GM12878 (cell line): Measurements from ENCODE around the gene SIN3B. TPM values are rescaled to one million over a fixed set of nuclear protein-coding genes. Genes with fewer than 3 reads are reported as not detected.

Experiments
- ATAC-seq: fragments of 200-7000 bp; cut with Tn5 transposase; 3 replicates; pipeline ENCODE4 v1.9.1; 2020; ENCODE audit warnings: mild to moderate bottlenecking, moderate library complexity
- BruUV-seq: library from RNA; stranded (reverse); fragments of 400-500 nt; replicated peaks from 2 replicates; lab custom pipeline; 2021; lab: Mats Ljungman, UMichigan
- CTCF ChIA-PET: fragments of 300-600 bp; sonication (Branson Sonifier 250); formaldehyde crosslinking; extraction: SDS; loops from one replicate; lab custom pipeline; 2021; ENCODE audit warnings: inconsistent platforms; lab: Yijun Ruan, JAX
- POLR2A ChIA-PET: fragments of 350-600 bp; formaldehyde crosslinking; extraction: SDS; loops from one replicate; lab custom pipeline; 2021; ENCODE audit warnings: inconsistent platforms; lab: Charles Lee
- RAD21 ChIA-PET: fragments of 300-600 bp; sonication (Branson Sonifier 250); formaldehyde crosslinking; loops from one replicate; lab custom pipeline; 2023; ENCODE audit warnings: antibody characterized with exemption; ENCODE audit not compliant: unreplicated experiment; lab: Charles Lee
- SMC1A ChIA-PET: fragments of 300-600 bp; sonication (Branson Sonifier 250); formaldehyde crosslinking; loops from one replicate; lab custom pipeline; 2023; ENCODE audit not compliant: unreplicated experiment, uncharacterized antibody; lab: Charles Lee
- DNase-seq: peaks from one replicate; pipeline ENCODE4 v3.0.0-alpha.2; 2011; ENCODE audit warnings: low read depth, low spot score
- FAIRE-seq: peaks from 3 replicates; lab custom pipeline; 2011; peaks lifted over from hg19 to GRCh38; lab: Jason Lieb, UNC
- H2AFZ ChIP-seq: 2 replicates; pipeline ENCODE4 v1.6.0; 2011; ENCODE audit warnings: low read depth, low read length, control low read depth; ENCODE audit not compliant: control insufficient read depth
- H3K27ac ChIP-seq: 2 replicates; pipeline ENCODE4 v1.5.1; 2011; ENCODE audit warnings: control low read depth; ENCODE audit not compliant: control insufficient read depth, insufficient read depth
- H3K27me3 ChIP-seq, 2 experiments: replicated peaks in 1 of 2; 2 replicates each; pipeline versions ENCODE4 v1.6.0 to v1.6.1; 2011; ENCODE audit warnings: low read length in 1 of 2; ENCODE audit not compliant: control insufficient read depth in 2 of 2, insufficient read depth in 2 of 2
- H3K36me3 ChIP-seq, 2 experiments: 2 replicates each; pipeline ENCODE4 v1.5.1; 2011; ENCODE audit warnings: low read length in 1 of 2; ENCODE audit not compliant: control insufficient read depth in 2 of 2, insufficient read depth in 2 of 2
- H3K4me1 ChIP-seq: 2 replicates; pipeline ENCODE4 v1.6.1; 2011; ENCODE audit warnings: mild to moderate bottlenecking, low read length, moderate library complexity, mixed read lengths; ENCODE audit not compliant: control insufficient read depth, insufficient read depth
- H3K4me2 ChIP-seq: 2 replicates; pipeline ENCODE4 v1.6.0; 2011; ENCODE audit warnings: control low read depth; ENCODE audit not compliant: control insufficient read depth, insufficient read depth
- H3K4me3 ChIP-seq: fragments of 200-600 bp; sonication (generic); 2 replicates; pipeline ENCODE4 v1.5.1; 2016
- H3K79me2 ChIP-seq: 2 replicates; pipeline ENCODE4 v1.6.0; 2011; ENCODE audit warnings: low read length; ENCODE audit not compliant: control insufficient read depth, insufficient read depth
- H3K9ac ChIP-seq: 2 replicates; pipeline ENCODE4 v1.8.0; 2011; ENCODE audit warnings: low read length, control low read depth, mixed read lengths; ENCODE audit not compliant: control insufficient read depth, insufficient read depth
- H3K9me3 ChIP-seq: replicated peaks from 3 replicates; pipeline ENCODE4 v1.5.1; 2011; ENCODE audit warnings: mild to moderate bottlenecking, low read length; ENCODE audit not compliant: control insufficient read depth, insufficient read depth
- H4K20me1 ChIP-seq: 2 replicates; pipeline ENCODE4 v1.6.0; 2011; ENCODE audit not compliant: control insufficient read depth, insufficient read depth
- CEBPB ChIP-seq, 2 experiments: fragments of 150-350 bp in 1 of 2; IDR thresholded peaks; 2 replicates each; pipeline ENCODE4 v1.6.1; 2012 to 2014; ENCODE audit warnings: low read depth in 2 of 2, low read length in 2 of 2, borderline replicate concordance in 1 of 2, inconsistent platforms in 1 of 2
- CHD4 ChIP-seq: fragments of 200-600 bp; sonication (generic); IDR thresholded peaks from 2 replicates; pipeline ENCODE4 v1.6.1; 2016; ENCODE audit warnings: mild to moderate bottlenecking
- CREM ChIP-seq: IDR thresholded peaks from 2 replicates; pipeline ENCODE4 v1.6.1; 2014; ENCODE audit warnings: antibody characterized with exemption, low read depth
- EGR1 ChIP-seq, 2 experiments: IDR thresholded peaks; 1 replicate in 1 of 2; 2 replicates in 1 of 2; pipeline ENCODE4 v1.6.1; 2011 to 2012; ENCODE audit warnings: low read depth in 2 of 2, low read length in 2 of 2, borderline replicate concordance in 1 of 2, mild to moderate bottlenecking in 1 of 2, moderate library complexity in 1 of 2
- JUND ChIP-seq: IDR thresholded peaks from 2 replicates; pipeline ENCODE4 v1.6.1; 2012; ENCODE audit warnings: low read depth, mild to moderate bottlenecking, low read length, improper control_type of control experiment, moderate library complexity
- KLF5 ChIP-seq: fragments of 450-650 bp; IDR thresholded peaks from 2 replicates; pipeline ENCODE4 v1.6.1; 2014; ENCODE audit warnings: mild to moderate bottlenecking; ENCODE audit not compliant: partially characterized antibody
- NFYB ChIP-seq: IDR thresholded peaks from 2 replicates; pipeline ENCODE4 v1.6.1; 2011; ENCODE audit warnings: low read depth, mild to moderate bottlenecking, low read length, improper control_type of control experiment, moderate library complexity; ENCODE audit not compliant: insufficient read depth
- PAX5 ChIP-seq: IDR thresholded peaks from 2 replicates; pipeline ENCODE4 v1.6.1; 2011; ENCODE audit warnings: low read depth, low read length, borderline replicate concordance
- STAT1 ChIP-seq: fragments of 450-650 bp; conservative IDR thresholded peaks from 2 replicates; pipeline ENCODE4 v1.6.1; 2014; ENCODE audit warnings: antibody characterized with exemption, mild to moderate bottlenecking
- SUPT20H ChIP-seq: IDR thresholded peaks from 2 replicates; pipeline ENCODE4 v1.6.1; 2011; ENCODE audit warnings: low read depth, mild to moderate bottlenecking, low read length, moderate library complexity, borderline replicate concordance; ENCODE audit not compliant: control insufficient read depth
- TARDBP ChIP-seq: IDR thresholded peaks from 2 replicates; pipeline ENCODE4 v1.6.1; 2016; ENCODE audit warnings: borderline replicate concordance
- WRNIP1 ChIP-seq: IDR thresholded peaks from 2 replicates; pipeline ENCODE4 v1.6.1; 2011; ENCODE audit warnings: low read depth, low read length, improper control_type of control experiment, borderline replicate concordance
- WGBS: methylation state at CpG from one replicate; pipeline ENCODE4 v1.1.6; 2016; ENCODE audit warnings: low lambda C conversion rate; ENCODE audit not compliant: insufficient replicate concordance, insufficient coverage; ENCODE audit errors: missing lambda C conversion rate; 5-methylcytosine and 5-hydroxymethylcytosine counted together
- in situ Hi-C: fragments of 300-500 bp; cut with MboI; formaldehyde crosslinking; loops from 9 replicates; pipeline ENCODE4 v1.14.3; 2018; ENCODE audit warnings: mixed read lengths
- intact Hi-C: fragments of 100-400 bp; cut with micrococcal nuclease; formaldehyde crosslinking; loops from one replicate; pipeline ENCODE4 v1.14.2; 2022; ENCODE audit not compliant: unreplicated experiment
- polyA plus RNA-seq, 11 experiments: library from polyadenylated mRNA; depleted of rRNA in 4 of 11; unstranded in 6 of 11; stranded (reverse) in 5 of 11; fragments of >200 nt; fragmentation: Nextera tagmentation in 4 of 11; fragmentation: Illumina TruSeq in 1 of 11; extraction: Ambion mirVana in 4 of 11; extraction: Trizol in 1 of 11; gene quantifications; 1 replicate in 1 of 11; 2 replicates in 10 of 11; pipeline versions ENCODE4 v1.2.1 to v1.2.3, GENCODE V29; 2011 to 2016; ENCODE audit warnings: inconsistent platforms in 2 of 11, missing spikeins in 2 of 11, low read depth in 1 of 11
- total RNA-seq, 4 experiments: library from RNA; depleted of rRNA in 3 of 4; stranded (reverse); fragments of >200 nt in 3 of 4; fragmentation: Illumina TruSeq in 1 of 4; extraction: Trizol in 1 of 4; gene quantifications; 2 replicates each; pipeline versions ENCODE4 v1.2.1 to v1.2.3, GENCODE V29; 2013 to 2021
- TF ChIP-seq, protein P1 (sequence below): fragments of 450-650 bp; formaldehyde crosslinking; IDR thresholded peaks from 2 replicates; pipeline ENCODE4 v1.4.0; 2020; ENCODE audit warnings: mild to moderate bottlenecking, moderate library complexity
- TF ChIP-seq, protein P2 (sequence below): fragments of 450-650 bp; IDR thresholded peaks from 2 replicates; pipeline ENCODE4 v1.6.1; 2017; ENCODE audit warnings: antibody characterized with exemption, mild to moderate bottlenecking, moderate library complexity
- TF ChIP-seq, protein P3 (sequence below): fragments of 150-350 bp; IDR thresholded peaks from 2 replicates; pipeline ENCODE4 v1.6.1; 2014; ENCODE audit warnings: mild to moderate bottlenecking, low read depth, low read length

SIN3B gene
- total and polyA plus RNA-seq, 10 of the 15 experiments (the other 5 are each of a cell fraction or from before 2014, with no cell fraction given): 0.68 to 34.5 (median 15.8) TPM

DNA sequence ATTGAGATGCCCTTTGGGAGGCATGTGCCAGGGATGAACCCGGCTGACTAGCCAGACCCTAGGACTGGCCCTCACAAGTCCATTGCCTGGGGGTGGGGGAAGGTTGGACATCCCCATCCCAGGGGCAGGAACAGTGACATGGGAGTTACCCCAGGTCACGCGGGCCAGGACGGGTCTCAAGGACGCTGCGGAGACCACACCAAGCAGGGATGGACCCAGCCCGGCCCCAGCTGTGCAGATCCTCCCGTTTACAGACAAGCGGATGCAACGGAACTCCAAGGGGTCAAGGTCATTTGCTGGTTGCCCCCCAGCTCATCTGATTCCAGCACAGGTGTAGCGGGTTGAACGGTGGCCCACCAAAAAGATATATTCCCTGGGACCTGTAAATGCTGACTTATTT is 79.6 kb downstream of the SIN3B start:
- no peak overlapping the region for H2AFZ ChIP-seq
- ATAC-seq (no peak), DNase-seq (no peak), FAIRE-seq (no peak)
- H3K27ac ChIP-seq: no peak overlapping the region
- no peak overlapping the region for H3K4me3 ChIP-seq
- no peaks in the 10 kb centered on the region for H3K27me3 ChIP-seq
- H3K9ac ChIP-seq: no peak overlapping the region
- BruUV-seq: no TSS peak
- H3K4me2 ChIP-seq: no peak overlapping the region
- ChIA-PET POLR2A (no interaction called here), CTCF (interaction anchor here (0.9 to 1.0 kb wide), 2 partner anchors 82 to 129 kb away, joined by 3 to 4 read pairs; no protein-coding TSS in a partner anchor), SMC1A (no interaction called here), RAD21 (no interaction called here)
- H3K9me3 ChIP-seq: peaks cover 6% of the 10 kb centered on the region; the same call in 2 of the 3 replicates
- no peaks in the 10 kb centered on the region for H3K4me1 ChIP-seq
- in situ Hi-C loops (no loop called here), intact Hi-C loops (no loop called here)
- no peaks in the 10 kb centered on the region for H4K20me1 ChIP-seq
- WGBS: 70% methylated on average over 12 of the region's 12 CpGs
- no peaks in the 10 kb centered on the region for H3K36me3 ChIP-seq
- no peak for TF ChIP-seq CREM
- TF ChIP-seq, protein P1, sequence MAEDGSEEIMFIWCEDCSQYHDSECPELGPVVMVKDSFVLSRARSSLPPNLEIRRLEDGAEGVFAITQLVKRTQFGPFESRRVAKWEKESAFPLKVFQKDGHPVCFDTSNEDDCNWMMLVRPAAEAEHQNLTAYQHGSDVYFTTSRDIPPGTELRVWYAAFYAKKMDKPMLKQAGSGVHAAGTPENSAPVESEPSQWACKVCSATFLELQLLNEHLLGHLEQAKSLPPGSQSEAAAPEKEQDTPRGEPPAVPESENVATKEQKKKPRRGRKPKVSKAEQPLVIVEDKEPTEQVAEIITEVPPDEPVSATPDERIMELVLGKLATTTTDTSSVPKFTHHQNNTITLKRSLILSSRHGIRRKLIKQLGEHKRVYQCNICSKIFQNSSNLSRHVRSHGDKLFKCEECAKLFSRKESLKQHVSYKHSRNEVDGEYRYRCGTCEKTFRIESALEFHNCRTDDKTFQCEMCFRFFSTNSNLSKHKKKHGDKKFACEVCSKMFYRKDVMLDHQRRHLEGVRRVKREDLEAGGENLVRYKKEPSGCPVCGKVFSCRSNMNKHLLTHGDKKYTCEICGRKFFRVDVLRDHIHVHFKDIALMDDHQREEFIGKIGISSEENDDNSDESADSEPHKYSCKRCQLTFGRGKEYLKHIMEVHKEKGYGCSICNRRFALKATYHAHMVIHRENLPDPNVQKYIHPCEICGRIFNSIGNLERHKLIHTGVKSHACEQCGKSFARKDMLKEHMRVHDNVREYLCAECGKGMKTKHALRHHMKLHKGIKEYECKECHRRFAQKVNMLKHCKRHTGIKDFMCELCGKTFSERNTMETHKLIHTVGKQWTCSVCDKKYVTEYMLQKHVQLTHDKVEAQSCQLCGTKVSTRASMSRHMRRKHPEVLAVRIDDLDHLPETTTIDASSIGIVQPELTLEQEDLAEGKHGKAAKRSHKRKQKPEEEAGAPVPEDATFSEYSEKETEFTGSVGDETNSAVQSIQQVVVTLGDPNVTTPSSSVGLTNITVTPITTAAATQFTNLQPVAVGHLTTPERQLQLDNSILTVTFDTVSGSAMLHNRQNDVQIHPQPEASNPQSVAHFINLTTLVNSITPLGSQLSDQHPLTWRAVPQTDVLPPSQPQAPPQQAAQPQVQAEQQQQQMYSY (CRISPR knock-in tag): no peak
- TF ChIP-seq SUPT20H: no peak
- no peak for TF ChIP-seq WRNIP1
- TF ChIP-seq CEBPB (IDR thresholded peaks at IDR 0.05; ENCODE audit: borderline replicate concordance in 1 of 2, low read depth in 2 of 2, low read length in 2 of 2): no peak
- TF ChIP-seq TARDBP: no peak
- TF ChIP-seq, protein P2, sequence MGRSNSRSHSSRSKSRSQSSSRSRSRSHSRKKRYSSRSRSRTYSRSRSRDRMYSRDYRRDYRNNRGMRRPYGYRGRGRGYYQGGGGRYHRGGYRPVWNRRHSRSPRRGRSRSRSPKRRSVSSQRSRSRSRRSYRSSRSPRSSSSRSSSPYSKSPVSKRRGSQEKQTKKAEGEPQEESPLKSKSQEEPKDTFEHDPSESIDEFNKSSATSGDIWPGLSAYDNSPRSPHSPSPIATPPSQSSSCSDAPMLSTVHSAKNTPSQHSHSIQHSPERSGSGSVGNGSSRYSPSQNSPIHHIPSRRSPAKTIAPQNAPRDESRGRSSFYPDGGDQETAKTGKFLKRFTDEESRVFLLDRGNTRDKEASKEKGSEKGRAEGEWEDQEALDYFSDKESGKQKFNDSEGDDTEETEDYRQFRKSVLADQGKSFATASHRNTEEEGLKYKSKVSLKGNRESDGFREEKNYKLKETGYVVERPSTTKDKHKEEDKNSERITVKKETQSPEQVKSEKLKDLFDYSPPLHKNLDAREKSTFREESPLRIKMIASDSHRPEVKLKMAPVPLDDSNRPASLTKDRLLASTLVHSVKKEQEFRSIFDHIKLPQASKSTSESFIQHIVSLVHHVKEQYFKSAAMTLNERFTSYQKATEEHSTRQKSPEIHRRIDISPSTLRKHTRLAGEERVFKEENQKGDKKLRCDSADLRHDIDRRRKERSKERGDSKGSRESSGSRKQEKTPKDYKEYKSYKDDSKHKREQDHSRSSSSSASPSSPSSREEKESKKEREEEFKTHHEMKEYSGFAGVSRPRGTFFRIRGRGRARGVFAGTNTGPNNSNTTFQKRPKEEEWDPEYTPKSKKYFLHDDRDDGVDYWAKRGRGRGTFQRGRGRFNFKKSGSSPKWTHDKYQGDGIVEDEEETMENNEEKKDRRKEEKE: no peak
- TF ChIP-seq NFYB: no peak
- no peak for TF ChIP-seq KLF5
- no peak for TF ChIP-seq STAT1
- TF ChIP-seq, protein P3, sequence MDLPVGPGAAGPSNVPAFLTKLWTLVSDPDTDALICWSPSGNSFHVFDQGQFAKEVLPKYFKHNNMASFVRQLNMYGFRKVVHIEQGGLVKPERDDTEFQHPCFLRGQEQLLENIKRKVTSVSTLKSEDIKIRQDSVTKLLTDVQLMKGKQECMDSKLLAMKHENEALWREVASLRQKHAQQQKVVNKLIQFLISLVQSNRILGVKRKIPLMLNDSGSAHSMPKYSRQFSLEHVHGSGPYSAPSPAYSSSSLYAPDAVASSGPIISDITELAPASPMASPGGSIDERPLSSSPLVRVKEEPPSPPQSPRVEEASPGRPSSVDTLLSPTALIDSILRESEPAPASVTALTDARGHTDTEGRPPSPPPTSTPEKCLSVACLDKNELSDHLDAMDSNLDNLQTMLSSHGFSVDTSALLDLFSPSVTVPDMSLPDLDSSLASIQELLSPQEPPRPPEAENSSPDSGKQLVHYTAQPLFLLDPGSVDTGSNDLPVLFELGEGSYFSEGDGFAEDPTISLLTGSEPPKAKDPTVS: no peak
- TF ChIP-seq CHD4: no peak
- TF ChIP-seq PAX5: no peak
- no peak for TF ChIP-seq EGR1 (IDR thresholded peaks at IDR 0.05; ENCODE audit: borderline replicate concordance in 1 of 2, low read depth in 2 of 2, low read length in 2 of 2)
- TF ChIP-seq JUND: no peak
- H3K79me2 ChIP-seq: no peaks in the 10 kb centered on the region
